ENCODE measurements around the gene GLTPD2.

DNA sequence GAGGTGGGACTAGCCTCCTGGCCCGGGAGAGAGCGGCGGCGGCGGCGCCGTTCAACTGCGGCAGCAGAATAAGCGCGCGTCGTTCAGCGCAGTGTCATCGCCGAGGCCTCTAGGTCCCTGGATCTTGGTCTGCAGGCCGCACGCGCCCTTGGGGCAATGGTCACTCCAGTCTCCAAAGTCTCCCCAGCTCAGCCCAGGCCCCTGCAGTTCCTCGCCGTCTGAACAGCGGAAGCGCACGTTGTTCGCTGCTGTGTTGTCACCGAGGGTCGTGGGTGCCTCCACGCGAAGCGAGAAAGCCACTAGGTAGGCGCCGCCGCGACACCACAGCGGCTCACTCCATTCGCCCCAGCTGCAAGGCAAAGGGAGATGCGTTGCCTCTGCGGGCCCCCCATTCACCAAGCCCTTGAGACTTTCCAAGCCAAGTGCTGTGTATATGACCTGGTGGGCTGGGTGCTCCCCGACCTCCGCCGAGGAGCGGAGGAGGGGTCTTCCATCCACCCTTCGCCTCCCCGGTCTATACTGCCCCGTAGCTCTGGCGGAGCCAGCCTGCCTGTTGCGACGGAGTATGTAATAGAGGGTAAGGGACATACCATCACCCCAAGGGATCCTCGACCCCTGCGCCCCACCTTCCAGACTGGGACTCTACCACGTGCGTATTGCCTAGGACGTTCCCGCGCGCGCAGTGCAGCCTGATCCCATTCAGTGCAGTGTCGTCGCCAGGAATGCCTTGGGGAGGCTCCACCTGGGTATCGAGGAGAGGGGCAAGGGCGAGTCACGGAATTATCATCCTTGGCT is 3.3 kb upstream of the GLTPD2 start:
- TF ChIP-seq EZH2 (IDR thresholded peaks at IDR 0.05; ENCODE audit: borderline replicate concordance) (no peak), EZH2phosphoT487 (IDR thresholded peaks at IDR 0.05; ENCODE audit: low read depth, severe bottlenecking, unreplicated experiment) (no peak)
- TF ChIP-seq, protein P1, sequence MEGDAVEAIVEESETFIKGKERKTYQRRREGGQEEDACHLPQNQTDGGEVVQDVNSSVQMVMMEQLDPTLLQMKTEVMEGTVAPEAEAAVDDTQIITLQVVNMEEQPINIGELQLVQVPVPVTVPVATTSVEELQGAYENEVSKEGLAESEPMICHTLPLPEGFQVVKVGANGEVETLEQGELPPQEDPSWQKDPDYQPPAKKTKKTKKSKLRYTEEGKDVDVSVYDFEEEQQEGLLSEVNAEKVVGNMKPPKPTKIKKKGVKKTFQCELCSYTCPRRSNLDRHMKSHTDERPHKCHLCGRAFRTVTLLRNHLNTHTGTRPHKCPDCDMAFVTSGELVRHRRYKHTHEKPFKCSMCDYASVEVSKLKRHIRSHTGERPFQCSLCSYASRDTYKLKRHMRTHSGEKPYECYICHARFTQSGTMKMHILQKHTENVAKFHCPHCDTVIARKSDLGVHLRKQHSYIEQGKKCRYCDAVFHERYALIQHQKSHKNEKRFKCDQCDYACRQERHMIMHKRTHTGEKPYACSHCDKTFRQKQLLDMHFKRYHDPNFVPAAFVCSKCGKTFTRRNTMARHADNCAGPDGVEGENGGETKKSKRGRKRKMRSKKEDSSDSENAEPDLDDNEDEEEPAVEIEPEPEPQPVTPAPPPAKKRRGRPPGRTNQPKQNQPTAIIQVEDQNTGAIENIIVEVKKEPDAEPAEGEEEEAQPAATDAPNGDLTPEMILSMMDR (IDR thresholded peaks at IDR 0.05; ENCODE audit: poor library complexity) = no peak

Data from hepatocyte (in vitro differentiated cells).